Prostate gland (tissue), 2 donors: ENCODE measurements around the gene FAM32A. TPM values are rescaled to one million over a fixed set of nuclear protein-coding genes. Genes with fewer than 3 reads are reported as not detected.

Experiments used
- DNase-seq: peaks from one replicate; pipeline ENCODE4 v3.0.0-alpha.2; 2019; ENCODE audit warnings: low spot score
- H3K27ac ChIP-seq, 2 donors: fragments of 200-600 bp; sonication (generic); 2 replicates each; pipeline ENCODE4 v1.5.1; 2017 to 2019
- H3K27me3 ChIP-seq: fragments of 200-600 bp; sonication (generic); replicated peaks from 2 replicates; pipeline ENCODE4 v1.5.1; 2019; ENCODE audit not compliant: insufficient read depth
- H3K36me3 ChIP-seq, 2 donors: fragments of 200-600 bp; sonication (generic); 1 replicate in 1 of 2; 2 replicates in 1 of 2; pipeline versions ENCODE4 v1.5.1 to v1.8.1; 2017 to 2019
- H3K4me1 ChIP-seq: fragments of 200-600 bp; sonication (generic); replicated peaks from 2 replicates; pipeline ENCODE4 v1.5.1; 2019
- H3K4me3 ChIP-seq, 2 donors: fragments of 200-600 bp; sonication (generic); 2 replicates each; pipeline ENCODE4 v1.5.1; 2017 to 2019
- H3K9me3 ChIP-seq: fragments of 200-600 bp; sonication (generic); 2 replicates; pipeline ENCODE4 v1.5.1; 2017
- POLR2A ChIP-seq: fragments of 450-650 bp; IDR thresholded peaks from one replicate; pipeline ENCODE4 v1.6.1; 2016; ENCODE audit warnings: antibody characterized with exemption, mild to moderate bottlenecking
- POLR2AphosphoS5 ChIP-seq: sonication (generic); formaldehyde crosslinking; IDR thresholded peaks from one replicate; pipeline ENCODE4 v1.6.1; 2017; ENCODE audit warnings: antibody characterized with exemption
- WGBS: methylation state at CpG from one replicate; pipeline ENCODE4 v1.1.5; 2018; 5-methylcytosine and 5-hydroxymethylcytosine counted together
- intact Hi-C: fragments of 100-400 bp; cut with DNase I; formaldehyde crosslinking; loops from one replicate; pipeline ENCODE4 v1.14.2; 2022
- small RNA-seq, 2 donors: library from RNA; depleted of rRNA; stranded (forward); fragments of <200 nt; gene quantifications; one replicate each; pipeline ENCODE3, GENCODE V24; 2016
- total RNA-seq, 2 donors: library from RNA; depleted of rRNA; stranded (reverse); fragments of >200 nt; gene quantifications; one replicate each; pipeline ENCODE4 v1.1.0, GENCODE V29; 2016
- TF ChIP-seq, protein P1 (sequence below), 4 experiments: fragments of 200-600 bp in 2 of 4; fragments of 450-650 bp in 2 of 4; sonication (generic) in 2 of 4; IDR thresholded peaks; 1 replicate in 3 of 4; 2 replicates in 1 of 4; pipeline ENCODE4 v1.5.1; 2016 to 2019; ENCODE audit warnings: antibody characterized with exemption in 4 of 4, mild to moderate bottlenecking in 2 of 4, moderate library complexity in 2 of 4

The FAM32A gene
- total RNA-seq, 2 donors from 2014 or later = 98.1 to 103 TPM

- 89% methylated on average over 41 of the region's 41 CpGs for WGBS
- H3K9me3 ChIP-seq = no peaks in the 10 kb centered on the region
- TF ChIP-seq POLR2AphosphoS5 = no peak
- TF ChIP-seq, protein P1, sequence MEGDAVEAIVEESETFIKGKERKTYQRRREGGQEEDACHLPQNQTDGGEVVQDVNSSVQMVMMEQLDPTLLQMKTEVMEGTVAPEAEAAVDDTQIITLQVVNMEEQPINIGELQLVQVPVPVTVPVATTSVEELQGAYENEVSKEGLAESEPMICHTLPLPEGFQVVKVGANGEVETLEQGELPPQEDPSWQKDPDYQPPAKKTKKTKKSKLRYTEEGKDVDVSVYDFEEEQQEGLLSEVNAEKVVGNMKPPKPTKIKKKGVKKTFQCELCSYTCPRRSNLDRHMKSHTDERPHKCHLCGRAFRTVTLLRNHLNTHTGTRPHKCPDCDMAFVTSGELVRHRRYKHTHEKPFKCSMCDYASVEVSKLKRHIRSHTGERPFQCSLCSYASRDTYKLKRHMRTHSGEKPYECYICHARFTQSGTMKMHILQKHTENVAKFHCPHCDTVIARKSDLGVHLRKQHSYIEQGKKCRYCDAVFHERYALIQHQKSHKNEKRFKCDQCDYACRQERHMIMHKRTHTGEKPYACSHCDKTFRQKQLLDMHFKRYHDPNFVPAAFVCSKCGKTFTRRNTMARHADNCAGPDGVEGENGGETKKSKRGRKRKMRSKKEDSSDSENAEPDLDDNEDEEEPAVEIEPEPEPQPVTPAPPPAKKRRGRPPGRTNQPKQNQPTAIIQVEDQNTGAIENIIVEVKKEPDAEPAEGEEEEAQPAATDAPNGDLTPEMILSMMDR (IDR thresholded peaks at IDR 0.05) = no peak
- TF ChIP-seq POLR2A = no peak
- no peak overlapping the region for H3K4me3 ChIP-seq
- peaks cover 0 to 7% of the 10 kb centered on the region in 2 donors for H3K36me3 ChIP-seq
- no peaks in the 10 kb centered on the region for H3K4me1 ChIP-seq
- no peak overlapping the region for H3K27ac ChIP-seq
- DNase-seq = no peak
- no peaks in the 10 kb centered on the region for H3K27me3 ChIP-seq
- intact Hi-C loops = no loop called here
Measured at GRCh38 chr19:16234552-16235445, 49.6 kb downstream of the FAM32A start.

GRCh38 chr19:16235811-16236652 lies 50.8 kb downstream of the FAM32A start:
- WGBS = 90% methylated on average over 21 of the region's 21 CpGs
- DNase-seq = no peak
- H3K27me3 ChIP-seq = no peaks in the 10 kb centered on the region
- TF ChIP-seq POLR2A (no peak), POLR2AphosphoS5 (no peak)
- TF ChIP-seq, protein P1 (IDR thresholded peaks at IDR 0.05) = no peak
- intact Hi-C loops = no loop called here
- H3K36me3 ChIP-seq = peaks cover 0 to 7% of the 10 kb centered on the region in 2 donors
- H3K4me1 ChIP-seq = no peaks in the 10 kb centered on the region
- no peak overlapping the region for H3K4me3 ChIP-seq
- no peak overlapping the region for H3K27ac ChIP-seq
- H3K9me3 ChIP-seq = no peaks in the 10 kb centered on the region

Small RNA genes lying within 50 kb of the gene (small RNA-seq; reads per million reads assigned to genes)
- 0 reads per million in 2 donors for gene RF00017

Other genes starting within 250 kb of the FAM32A start
- not detected for gene OR10H4, start 236.4 kb upstream of the FAM32A start, total RNA-seq
- gene TPM4, start 108.9 kb upstream of the FAM32A start, total RNA-seq = 100 to 1,000 TPM; 379 TPM
- gene RAB8A, start 73.5 kb upstream of the FAM32A start, total RNA-seq = 10 to 100 TPM; 67.8 to 70.5 TPM
- gene HSH2D, start 41.7 kb upstream of the FAM32A start, total RNA-seq = 10 to 100 TPM; 12.6 to 13.5 TPM
- not detected for gene CIB3, start 11.9 kb upstream of the FAM32A start, total RNA-seq
- gene AP1M1, start 12.5 kb downstream of the FAM32A start, total RNA-seq = 100 to 1,000 TPM in 1 of 2 donors, 10 to 100 TPM in 1; 45.9 to 130 TPM
- gene KLF2, start 139.4 kb downstream of the FAM32A start, total RNA-seq = 10 to 100 TPM; 19.8 to 24.4 TPM